ENCODE measurements around the gene POU5F2.

Gene POU5F2

DNA sequence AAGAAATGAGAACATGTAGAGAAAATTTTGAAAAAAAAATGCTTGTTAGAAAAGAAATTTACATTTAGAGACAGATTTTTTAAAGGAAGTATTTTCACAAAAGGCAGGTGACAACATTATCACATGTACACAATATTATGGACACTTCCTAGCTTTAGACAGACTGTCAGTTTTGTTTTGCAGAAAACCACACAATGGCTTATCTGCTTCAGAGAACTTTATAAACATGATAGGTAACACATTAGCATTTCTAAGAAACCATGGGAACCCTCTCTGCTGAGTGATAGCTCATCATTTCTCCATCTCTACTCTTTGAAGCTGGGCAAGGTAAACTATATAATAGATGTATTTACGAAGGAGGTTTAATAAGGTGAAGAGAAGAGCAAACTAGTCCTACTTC lies 25.6 kb downstream of the POU5F2 start:
- DNase-seq, result no peak

DNA sequence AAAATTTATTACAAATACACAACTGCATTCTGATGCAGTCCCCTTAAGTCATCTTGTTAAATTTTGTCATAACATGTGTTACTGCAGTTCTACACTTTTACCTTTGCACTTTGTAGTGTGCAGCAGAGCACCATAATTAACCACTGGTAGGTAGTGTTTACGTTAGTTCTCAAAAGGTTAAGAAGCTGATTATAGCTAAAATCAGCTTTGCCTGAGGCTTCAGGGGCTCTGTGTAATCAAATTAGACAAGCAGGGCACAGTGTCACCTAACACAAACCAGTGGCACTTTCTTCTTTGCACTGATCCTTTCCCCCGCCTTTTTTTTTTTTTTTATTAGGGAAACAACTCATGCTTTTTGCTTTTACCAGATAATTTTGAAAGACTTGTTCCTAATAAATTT lies 26.1 kb downstream of the POU5F2 start:
- DNase-seq, result no peak

DNA sequence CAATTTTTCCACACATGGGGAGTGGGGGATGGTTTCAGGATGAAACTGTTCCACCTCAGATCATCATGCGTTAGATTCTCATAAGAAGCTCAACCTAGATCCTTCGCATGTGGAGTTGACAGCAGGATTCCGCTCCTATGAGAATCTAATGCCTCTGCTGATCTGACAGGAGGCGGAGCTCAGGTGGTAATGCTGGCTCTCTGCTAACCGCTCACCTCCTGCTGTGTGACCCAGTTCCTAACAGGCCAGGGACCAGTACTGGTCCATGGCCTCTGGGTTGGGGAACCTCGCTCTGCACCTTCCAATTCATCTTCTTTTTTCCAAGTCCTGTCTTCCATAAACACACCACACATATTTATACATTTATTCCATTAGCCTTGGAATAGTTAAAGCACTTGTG lies 33.0 kb downstream of the POU5F2 start:
- DNase-seq, result no peak

DNA sequence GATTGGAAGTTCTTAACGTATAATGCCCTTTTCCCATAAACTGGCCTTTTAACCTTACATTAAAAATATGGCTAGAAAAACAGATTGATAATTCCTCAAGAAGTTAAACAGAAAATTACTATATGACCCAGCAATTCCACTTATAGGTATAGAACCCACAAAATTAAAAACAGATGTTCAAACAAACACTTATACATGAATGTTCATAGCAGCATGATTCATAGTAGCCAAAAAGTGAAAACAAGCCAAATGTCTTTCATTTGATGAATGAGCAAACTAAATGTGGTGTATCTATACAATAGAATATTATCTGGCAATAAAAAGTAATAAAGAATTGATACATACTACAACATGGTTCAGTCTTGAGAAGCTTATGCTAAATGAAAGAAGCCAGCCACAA lies 35.5 kb downstream of the POU5F2 start:
- no peak for DNase-seq

DNA sequence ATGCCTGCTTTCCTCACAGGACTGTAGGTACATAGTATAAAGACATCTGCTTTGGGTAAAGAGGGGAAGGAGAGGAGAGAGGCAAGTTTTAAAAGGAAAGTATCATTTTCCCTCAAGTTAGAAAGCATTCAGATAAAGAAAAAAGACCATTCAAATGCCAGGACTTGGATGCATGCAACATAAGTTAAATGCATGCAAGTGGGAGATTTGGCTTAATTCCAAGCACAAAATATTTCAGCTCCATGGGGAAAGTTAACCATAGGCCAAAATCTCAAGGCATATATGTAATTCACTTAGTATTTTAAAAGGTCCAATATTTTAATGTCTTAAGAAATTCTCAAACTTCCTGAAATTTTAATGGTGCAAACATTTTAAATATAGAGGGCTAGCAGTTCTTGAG lies 36.4 kb downstream of the POU5F2 start:
- DNase-seq, result no peak

DNA sequence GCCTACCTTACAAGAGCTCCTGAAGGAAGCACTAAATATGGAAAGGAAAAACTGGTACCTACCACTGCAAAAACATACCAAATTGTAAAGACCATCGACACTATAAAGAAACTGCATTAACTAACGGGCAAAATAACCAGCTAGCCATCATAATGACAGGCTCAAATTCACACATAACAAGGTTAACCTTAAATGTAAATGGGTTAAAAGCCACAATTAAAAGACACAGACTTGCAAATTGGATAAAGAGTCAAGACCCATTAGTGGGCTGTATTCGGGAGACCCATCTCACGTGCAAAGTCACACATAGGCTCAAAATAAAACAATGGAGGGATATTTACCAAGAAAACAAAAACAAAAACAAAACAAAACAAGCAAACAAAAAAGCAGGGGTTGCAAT lies 49.4 kb downstream of the POU5F2 start:
- DNase-seq, result no peak
